GM19324 (cell line): ENCODE measurements around the gene ASPG.

Experiments
- ATAC-seq: cut with Tn5 transposase; IDR thresholded peaks from one replicate; pipeline ENCODE4 v1.9.1; 2021; ENCODE audit warnings: mild to moderate bottlenecking, moderate library complexity; ENCODE audit not compliant: unreplicated experiment, low FRiP score

The ASPG gene

GRCh38 chr14:104114421-104115130, 29.1 kb downstream of the ASPG start:
- ATAC-seq, result no peak

GRCh38 chr14:104115131-104115600, 29.7 kb downstream of the ASPG start:
- no peak for ATAC-seq

- ATAC-seq, result no peak
Observed at GRCh38 chr14:104115691-104116287, 30.3 kb downstream of the ASPG start.

GRCh38 chr14:104116288-104116755, 30.8 kb downstream of the ASPG start:
- no peak for ATAC-seq

DNA sequence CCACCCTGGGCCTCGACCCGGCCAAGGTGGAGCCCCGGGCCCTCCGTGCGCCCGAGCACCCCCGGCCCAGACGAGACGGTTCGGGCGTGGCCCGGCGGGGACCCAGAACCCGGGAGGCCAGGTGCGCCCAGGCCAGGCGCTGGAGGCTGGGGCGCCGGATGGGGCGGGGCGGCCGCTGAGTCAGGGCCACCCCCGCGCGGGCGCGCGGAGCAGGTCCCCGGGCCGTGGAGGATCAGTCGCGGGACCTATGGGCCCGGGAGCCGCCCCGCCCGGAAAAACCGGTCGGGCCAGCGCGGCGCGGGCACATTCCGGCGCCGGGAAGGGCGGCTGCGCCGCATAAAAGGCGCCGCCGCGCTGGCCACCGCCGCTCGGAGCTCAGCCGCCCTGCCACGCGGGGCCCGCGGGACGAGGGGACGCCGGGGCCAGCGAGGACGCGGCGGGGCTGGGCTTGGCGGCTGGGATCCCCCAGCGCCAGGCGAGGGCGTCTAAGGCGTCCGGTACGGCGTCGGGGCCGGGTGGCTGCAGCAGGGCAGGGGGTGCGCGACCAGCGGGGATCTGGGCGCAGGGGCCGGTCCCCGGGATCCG, 31.3 kb downstream of the ASPG start:
- ATAC-seq, result no peak

DNA sequence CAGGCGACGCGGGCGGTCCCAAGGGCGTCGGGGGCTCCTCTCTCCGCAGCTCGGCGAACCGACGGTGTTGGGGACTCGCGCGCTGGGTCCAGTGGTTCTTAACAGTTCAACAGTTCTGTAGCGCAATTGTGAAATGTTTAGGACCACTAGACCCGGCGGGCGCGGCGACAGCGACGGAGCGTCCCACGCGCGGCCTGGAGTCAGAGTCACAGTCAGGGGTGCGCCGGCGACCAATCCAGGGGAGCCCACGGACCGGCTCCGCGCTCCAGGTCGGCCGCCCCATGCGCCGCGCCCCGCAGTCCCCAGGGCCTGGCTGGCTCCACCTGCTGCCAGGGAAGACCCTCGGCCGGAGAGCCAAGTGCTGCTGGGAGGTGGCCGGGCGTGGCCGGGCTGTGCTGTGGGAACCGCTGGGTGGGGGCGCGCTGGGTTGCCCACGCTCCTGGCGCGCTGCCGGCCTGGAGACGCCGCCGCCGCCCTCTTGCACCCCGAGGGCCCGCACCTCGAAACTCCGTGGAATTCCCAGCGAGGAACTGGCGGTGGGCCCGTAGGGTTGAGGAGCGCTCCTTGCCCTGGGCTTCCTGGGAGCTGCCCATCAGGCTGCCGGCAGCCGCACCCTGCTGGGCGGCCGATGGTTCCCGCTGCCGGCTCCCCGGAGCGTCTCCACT, 32.0 kb downstream of the ASPG start:
- no peak for ATAC-seq

DNA sequence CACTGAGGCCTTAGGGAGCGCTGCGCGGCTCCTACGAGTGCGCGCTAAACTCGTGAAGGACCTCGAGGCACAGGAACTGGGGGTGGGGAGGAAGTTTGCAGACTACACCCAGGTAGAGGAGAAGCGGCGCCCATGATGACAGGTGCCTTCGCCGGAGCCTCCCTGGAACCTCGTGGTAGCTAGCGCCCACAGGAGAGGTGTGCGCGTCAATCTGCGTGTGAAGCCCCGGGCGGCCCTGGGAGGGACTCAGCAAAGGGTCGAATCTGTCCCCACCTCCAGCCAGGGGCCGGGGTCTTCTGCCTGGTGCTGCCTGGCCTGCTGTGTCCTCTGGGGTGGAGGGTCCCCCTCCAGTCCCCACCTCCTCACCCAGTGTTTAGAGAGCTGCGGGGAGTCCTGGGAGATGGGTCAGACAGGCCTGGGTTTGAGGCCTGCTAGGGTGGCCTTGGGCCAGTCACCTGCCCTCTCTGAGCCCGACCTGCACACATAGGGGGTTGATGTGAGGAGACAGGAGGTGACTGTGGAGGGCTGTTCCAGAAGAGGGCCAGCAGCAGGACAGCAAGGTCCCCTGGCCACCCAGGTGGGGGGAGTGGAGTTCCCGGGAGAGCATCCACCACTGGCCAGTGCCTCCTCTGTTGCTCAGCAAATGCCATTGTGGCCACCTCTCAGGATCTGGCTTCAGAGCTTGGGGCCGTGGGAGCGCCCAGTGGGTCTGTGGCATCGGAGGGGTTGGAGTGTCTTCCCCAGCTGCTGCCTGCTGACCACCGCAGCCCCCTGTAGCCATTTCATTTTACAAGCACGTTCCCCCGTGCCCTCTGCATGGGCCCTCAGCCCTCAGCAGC, 32.7 kb downstream of the ASPG start:
- no peak for ATAC-seq

DNA sequence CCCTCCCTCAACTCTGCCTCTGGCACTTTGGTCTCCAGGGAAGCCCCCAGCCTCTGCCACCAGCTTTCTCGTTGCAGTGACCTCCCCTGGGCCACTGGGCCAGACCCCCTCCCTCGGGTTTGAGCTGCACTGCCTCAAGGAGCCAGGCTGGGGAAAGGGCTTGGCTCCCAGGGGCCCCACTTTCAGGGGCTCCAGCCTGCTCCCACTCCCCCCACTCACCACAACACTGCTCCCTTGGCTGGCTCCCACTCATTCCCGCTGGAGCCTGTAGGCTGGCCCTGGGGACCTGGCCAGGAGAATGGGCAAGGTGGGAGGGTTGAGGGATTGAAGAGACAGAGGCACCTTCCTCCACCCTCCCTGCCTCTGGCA, 33.6 kb downstream of the ASPG start:
- ATAC-seq, result no peak

GRCh38 chr14:104119488-104120251, 34.2 kb downstream of the ASPG start:
- ATAC-seq, result no peak

GRCh38 chr14:104120281-104120741, 34.8 kb downstream of the ASPG start:
- ATAC-seq, result no peak

GRCh38 chr14:104121142-104121541, 35.6 kb downstream of the ASPG start:
- ATAC-seq, result no peak

DNA sequence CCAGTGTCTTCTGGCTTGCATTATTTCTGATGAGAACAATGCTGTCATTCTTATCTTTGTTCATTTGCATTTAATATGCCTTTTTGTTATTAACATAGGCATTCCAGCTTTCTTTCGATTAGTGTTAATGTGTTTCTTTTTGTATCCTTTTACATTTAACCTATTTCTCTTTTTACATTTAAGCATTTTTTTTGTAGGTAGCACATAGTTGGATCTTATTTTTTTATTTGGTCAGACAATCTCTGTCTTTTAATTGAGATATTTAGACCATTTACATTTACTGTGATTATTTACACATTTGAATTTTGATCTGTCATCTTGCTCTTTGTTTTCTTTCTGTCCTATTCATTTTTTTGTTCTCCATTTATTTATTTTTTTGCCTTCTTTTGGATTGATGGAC, 38.4 kb downstream of the ASPG start:
- no peak for ATAC-seq

DNA sequence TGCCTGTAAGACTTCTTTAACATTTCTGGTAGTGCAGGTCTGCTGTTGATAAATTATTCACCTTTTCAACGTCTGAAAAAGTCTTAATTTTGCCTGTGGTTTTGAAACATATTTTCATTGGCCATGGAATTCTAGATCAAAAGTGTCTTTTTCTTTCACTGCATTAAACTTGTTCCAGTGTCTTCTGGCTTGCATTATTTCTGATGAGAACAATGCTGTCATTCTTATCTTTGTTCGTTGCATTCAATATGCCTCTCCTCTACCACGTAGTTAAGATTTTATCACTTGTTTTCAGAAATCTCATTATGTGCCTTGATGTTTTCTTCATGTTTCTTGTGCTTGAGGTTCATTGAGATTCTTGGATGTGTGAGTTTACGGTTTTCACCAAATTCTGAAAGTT, 39.5 kb downstream of the ASPG start:
- ATAC-seq, result no peak

GRCh38 chr14:104126753-104127152, 41.3 kb downstream of the ASPG start:
- no peak for ATAC-seq

GRCh38 chr14:104128981-104129380, 43.5 kb downstream of the ASPG start:
- ATAC-seq, result no peak

GRCh38 chr14:104129556-104129955, 44.1 kb downstream of the ASPG start:
- ATAC-seq, result no peak

GRCh38 chr14:104130974-104131651, 45.6 kb downstream of the ASPG start:
- no peak for ATAC-seq

GRCh38 chr14:104131968-104132732, 46.6 kb downstream of the ASPG start:
- ATAC-seq, result no peak
